Karpas-422 (cell line): ENCODE measurements around the gene ARPC5. TPM values are rescaled to one million over a fixed set of nuclear protein-coding genes. Genes with fewer than 3 reads are reported as not detected.
A peak's percentile ranks its signal among the peaks of the same experiment; 100 is the strongest.
"Not testable (repeated sequence)": the region's sequence is repeated elsewhere in the genome, so short reads cannot be mapped to it uniquely, and the experiment has no call there.

Experiments used
- DNase-seq: peaks from one replicate; pipeline ENCODE4 v3.0.0-alpha.2; 2015
- H2AFZ ChIP-seq: fragments of 200-600 bp; sonication (generic); 2 replicates; pipeline ENCODE4 v1.6.1; 2014; ENCODE audit warnings: antibody characterized with exemption, low read length, mixed read lengths
- H3K27ac ChIP-seq: fragments of 200-600 bp; sonication (generic); 2 replicates; pipeline ENCODE4 v1.5.1; 2014; ENCODE audit warnings: mild to moderate bottlenecking, low read length, moderate library complexity
- H3K27me3 ChIP-seq: fragments of 200-600 bp; sonication (generic); 2 replicates; pipeline ENCODE4 v1.6.1; 2014; ENCODE audit warnings: low read length, mixed read lengths
- H3K36me3 ChIP-seq: fragments of 200-600 bp; sonication (generic); 2 replicates; pipeline ENCODE4 v1.6.1; 2014; ENCODE audit warnings: low read length, mixed read lengths; ENCODE audit not compliant: insufficient read depth
- H3K4me1 ChIP-seq: fragments of 200-600 bp; sonication (generic); 2 replicates; pipeline ENCODE4 v1.6.1; 2014; ENCODE audit warnings: mild to moderate bottlenecking, low read length, mixed read lengths
- H3K4me2 ChIP-seq: fragments of 200-600 bp; sonication (generic); 2 replicates; pipeline ENCODE4 v1.6.1; 2014; ENCODE audit warnings: low read length, low read depth, mild to moderate bottlenecking; ENCODE audit not compliant: poor library complexity, severe bottlenecking
- H3K4me3 ChIP-seq: fragments of 200-600 bp; sonication (generic); 2 replicates; pipeline ENCODE4 v1.5.1; 2014; ENCODE audit warnings: mild to moderate bottlenecking, antibody characterized with exemption, low read length, mixed read lengths
- H3K79me2 ChIP-seq: fragments of 200-600 bp; sonication (generic); 2 replicates; pipeline ENCODE4 v1.6.1; 2014; ENCODE audit warnings: mild to moderate bottlenecking, low read length, mixed read lengths
- H3K9ac ChIP-seq: fragments of 200-600 bp; sonication (generic); 2 replicates; pipeline ENCODE4 v1.6.0; 2014; ENCODE audit warnings: low read length
- H3K9me2 ChIP-seq: fragments of 200-600 bp; sonication (generic), shearing (Covaris generic); replicated peaks from 2 replicates; pipeline ENCODE4 v1.6.0; 2014; ENCODE audit warnings: mild to moderate bottlenecking, low read length, moderate library complexity; ENCODE audit not compliant: insufficient read depth
- H3K9me3 ChIP-seq: fragments of 300-700, 200-600 bp; sonication (generic); 2 replicates; pipeline ENCODE4 v1.6.1; 2014; ENCODE audit warnings: low read length, mixed read lengths
- H4K20me1 ChIP-seq: fragments of 200-600 bp; sonication (generic); 2 replicates; pipeline ENCODE4 v1.6.1; 2014; ENCODE audit warnings: mild to moderate bottlenecking, antibody characterized with exemption, low read length, low read depth; ENCODE audit not compliant: insufficient read depth
- total RNA-seq: library from RNA; depleted of rRNA; stranded (reverse); fragments of >200 nt; shearing (Covaris generic); gene quantifications from 2 replicates; pipeline ENCODE4 v1.2.3, GENCODE V29; 2014; ENCODE audit warnings: low replicate concordance

Gene ARPC5
- total RNA-seq, 1 experiment from 2014 or later, result 238 TPM

GRCh38 chr1:183612975-183613374 is 22.6 kb downstream of the ARPC5 start:
- H3K4me1 ChIP-seq, result peaks cover 21% of the 10 kb centered on the region
- not testable (repeated sequence) for H3K9me2 ChIP-seq, H3K4me3 ChIP-seq, H3K27ac ChIP-seq, H3K27me3 ChIP-seq, H3K9ac ChIP-seq, H3K79me2 ChIP-seq, H3K36me3 ChIP-seq, H3K9me3 ChIP-seq, H4K20me1 ChIP-seq, H2AFZ ChIP-seq, H3K4me2 ChIP-seq, DNase-seq

- DNase-seq, result no peak
- Histone ChIP-seq H3K9ac (no peak overlapping the region), H2AFZ (no peak overlapping the region), H3K4me1 (peaks cover 27% of the 10 kb centered on the region), H3K27me3 (no peaks in the 10 kb centered on the region), H4K20me1 (no peaks in the 10 kb centered on the region), H3K4me2 (no peak overlapping the region), H3K4me3 (no peak overlapping the region), H3K27ac (no peak overlapping the region), H3K9me3 (no peaks in the 10 kb centered on the region), H3K9me2 (no peaks in the 10 kb centered on the region), H3K36me3 (no peaks in the 10 kb centered on the region), H3K79me2 (no peaks in the 10 kb centered on the region)
These were observed 23.2 kb downstream of the ARPC5 start for GRCh38 chr1:183612407-183612806.

GRCh38 chr1:183611021-183611420 is 24.6 kb downstream of the ARPC5 start:
- no peak overlapping the region for H3K4me2 ChIP-seq
- H3K27me3 ChIP-seq, result no peaks in the 10 kb centered on the region
- H3K9me3 ChIP-seq, result no peaks in the 10 kb centered on the region
- no peak overlapping the region for H3K4me3 ChIP-seq
- no peak overlapping the region for H2AFZ ChIP-seq
- no peaks in the 10 kb centered on the region for H3K79me2 ChIP-seq
- DNase-seq, result no peak
- H3K9ac ChIP-seq, result no peak overlapping the region
- H3K9me2 ChIP-seq, result no peaks in the 10 kb centered on the region
- no peaks in the 10 kb centered on the region for H3K36me3 ChIP-seq
- H4K20me1 ChIP-seq, result no peaks in the 10 kb centered on the region
- peaks cover 31% of the 10 kb centered on the region for H3K4me1 ChIP-seq
- H3K27ac ChIP-seq, result no peak overlapping the region

GRCh38 chr1:183609759-183610452 is 25.7 kb downstream of the ARPC5 start:
- Histone ChIP-seq H3K79me2 (no peaks in the 10 kb centered on the region), H3K36me3 (no peaks in the 10 kb centered on the region), H3K9ac (peak overlapping the region; percentile 25), H2AFZ (peak overlapping the region; percentile 47), H3K4me3 (peak overlapping the region; percentile 17; the same call in 1 of the 2 replicates), H3K4me1 (peaks cover 36% of the 10 kb centered on the region), H4K20me1 (no peaks in the 10 kb centered on the region), H3K9me3 (no peaks in the 10 kb centered on the region), H3K9me2 (no peaks in the 10 kb centered on the region), H3K27ac (no peak overlapping the region), H3K4me2 (peak overlapping the region; percentile 57), H3K27me3 (no peaks in the 10 kb centered on the region)
- DNase-seq, result no peak

GRCh38 chr1:183609313-183609712 is 26.3 kb downstream of the ARPC5 start:
- no peaks in the 10 kb centered on the region for H3K9me2 ChIP-seq
- H3K9me3 ChIP-seq, result no peaks in the 10 kb centered on the region
- H3K27ac ChIP-seq, result no peak overlapping the region
- H4K20me1 ChIP-seq, result no peaks in the 10 kb centered on the region
- H3K4me2 ChIP-seq, result peak overlapping the region; percentile 57
- no peaks in the 10 kb centered on the region for H3K79me2 ChIP-seq
- H3K27me3 ChIP-seq, result no peaks in the 10 kb centered on the region
- no peaks in the 10 kb centered on the region for H3K36me3 ChIP-seq
- H3K9ac ChIP-seq, result peak overlapping the region; percentile 25
- peaks cover 41% of the 10 kb centered on the region for H3K4me1 ChIP-seq
- peak overlapping the region; percentile 17; the same call in 1 of the 2 replicates for H3K4me3 ChIP-seq
- peak; percentile 87 for DNase-seq
- peak overlapping the region; percentile 47 for H2AFZ ChIP-seq

- no peak overlapping the region for H3K9ac ChIP-seq
- H3K4me1 ChIP-seq, result peaks cover 41% of the 10 kb centered on the region
- H3K27ac ChIP-seq, result 0 out of 2 replicates have a peak overlapping the region, but pooled peaks have one; percentile 6
- H3K9me2 ChIP-seq, result no peaks in the 10 kb centered on the region
- H3K27me3 ChIP-seq, result no peaks in the 10 kb centered on the region
- peak; percentile 51 for DNase-seq
- H3K79me2 ChIP-seq, result no peaks in the 10 kb centered on the region
- no peaks in the 10 kb centered on the region for H4K20me1 ChIP-seq
- H3K36me3 ChIP-seq, result no peaks in the 10 kb centered on the region
- no peaks in the 10 kb centered on the region for H3K9me3 ChIP-seq
- no peak overlapping the region for H3K4me2 ChIP-seq
- peak overlapping the region; percentile 54; the same call in 1 of the 2 replicates for H2AFZ ChIP-seq
- H3K4me3 ChIP-seq, result no peak overlapping the region
These were observed 28.1 kb downstream of the ARPC5 start for GRCh38 chr1:183607322-183607980.

- Histone ChIP-seq H3K27me3 (no peaks in the 10 kb centered on the region), H3K9me3 (no peaks in the 10 kb centered on the region), H3K36me3 (no peaks in the 10 kb centered on the region), H4K20me1 (no peaks in the 10 kb centered on the region), H3K4me2 (no peak overlapping the region), H3K27ac (no peak overlapping the region), H2AFZ (no peak overlapping the region), H3K4me1 (peaks cover 41% of the 10 kb centered on the region), H3K79me2 (no peaks in the 10 kb centered on the region), H3K9me2 (no peaks in the 10 kb centered on the region), H3K4me3 (no peak overlapping the region), H3K9ac (no peak overlapping the region)
- no peak for DNase-seq
These were observed 29.7 kb downstream of the ARPC5 start for GRCh38 chr1:183605904-183606303.

- peaks cover 38% of the 10 kb centered on the region for H3K4me1 ChIP-seq
- no peak overlapping the region for H3K4me2 ChIP-seq
- peak overlapping the region; percentile 62 for H2AFZ ChIP-seq
- H3K9ac ChIP-seq, result no peak overlapping the region
- H4K20me1 ChIP-seq, result no peaks in the 10 kb centered on the region
- H3K79me2 ChIP-seq, result no peaks in the 10 kb centered on the region
- H3K27ac ChIP-seq, result no peak overlapping the region
- H3K9me3 ChIP-seq, result no peaks in the 10 kb centered on the region
- no peak overlapping the region for H3K4me3 ChIP-seq
- H3K36me3 ChIP-seq, result no peaks in the 10 kb centered on the region
- no peak for DNase-seq
- no peaks in the 10 kb centered on the region for H3K27me3 ChIP-seq
- no peaks in the 10 kb centered on the region for H3K9me2 ChIP-seq
These were observed 30.8 kb downstream of the ARPC5 start for GRCh38 chr1:183604815-183605214.
